HG03108 (cell line): ENCODE results near the gene RPL26.
"Not testable (repeated sequence)": the region's sequence is repeated elsewhere in the genome, so short reads cannot be mapped to it uniquely, and the experiment has no call there.

Experiments used
- ATAC-seq: cut with Tn5 transposase; IDR thresholded peaks from one replicate; pipeline ENCODE4 v1.9.1; 2021; ENCODE audit warnings: moderate library complexity; ENCODE audit not compliant: unreplicated experiment

The RPL26 gene

GRCh38 chr17:8397636-8398035 is 14.6 kb upstream of the RPL26 start, which contains the start of gene RNF222:
RNF222 (minus strand) TSS chr17:8397827; CDS start chr17:8393461, 4,366 bp downstream.
- no peak for ATAC-seq

- ATAC-seq: not testable (repeated sequence)
Observed at GRCh38 chr17:8394497-8394896, 11.5 kb upstream of the RPL26 start.

GRCh38 chr17:8393470-8394231 is 10.7 kb upstream of the RPL26 start:
- ATAC-seq: no peak

GRCh38 chr17:8392674-8393469 is 9.9 kb upstream of the RPL26 start:
- ATAC-seq: no peak

- ATAC-seq: no peak
Observed at GRCh38 chr17:8392274-8392673, 9.3 kb upstream of the RPL26 start.

GRCh38 chr17:8391711-8392110 is 8.7 kb upstream of the RPL26 start:
- no peak for ATAC-seq

GRCh38 chr17:8387914-8388651 is 5.1 kb upstream of the RPL26 start:
- ATAC-seq: no peak

GRCh38 chr17:8386841-8387240 is 3.8 kb upstream of the RPL26 start:
- no peak for ATAC-seq

- ATAC-seq: no peak
Observed at GRCh38 chr17:8384801-8385378, 1.9 kb upstream of the RPL26 start.

- peak; percentile 7 for ATAC-seq
Observed at GRCh38 chr17:8382880-8383142, 182 bp downstream of the RPL26 start.

- no peak for ATAC-seq
Observed at GRCh38 chr17:8382052-8382879, 727 bp downstream of the RPL26 start.

- ATAC-seq: no peak
Observed at GRCh38 chr17:8380049-8380448, 2.9 kb downstream of the RPL26 start.

GRCh38 chr17:8378117-8378516 is 4.9 kb downstream of the RPL26 start:
- not testable (repeated sequence) for ATAC-seq

GRCh38 chr17:8377422-8377821 is 5.6 kb downstream of the RPL26 start:
- no peak for ATAC-seq

- ATAC-seq: peak; percentile 90
Observed at GRCh38 chr17:8376271-8377067, 6.5 kb downstream of the RPL26 start, which contains the start of gene KRABD2. KRABD2 (minus strand) TSS chr17:8376704.

GRCh38 chr17:8375738-8376259 is 7.2 kb downstream of the RPL26 start:
- ATAC-seq: no peak

GRCh38 chr17:8373856-8374255 is 9.1 kb downstream of the RPL26 start:
- ATAC-seq: not testable (repeated sequence)

- ATAC-seq: no peak
Observed at GRCh38 chr17:8372422-8372821, 10.6 kb downstream of the RPL26 start.

- ATAC-seq: no peak
Observed at GRCh38 chr17:8371786-8372185, 11.2 kb downstream of the RPL26 start.
